Smooth muscle cell of the brain vasculature (primary cell): ENCODE results near the gene SDS.

Source experiments
- DNase-seq: peaks from one replicate; pipeline ENCODE4 v3.0.0-alpha.2; 2012; ENCODE audit warnings: low read depth, low spot score

The SDS gene

GRCh38 chr12:113400362-113400761, 3.3 kb downstream of the SDS start:
- no peak for DNase-seq

DNA sequence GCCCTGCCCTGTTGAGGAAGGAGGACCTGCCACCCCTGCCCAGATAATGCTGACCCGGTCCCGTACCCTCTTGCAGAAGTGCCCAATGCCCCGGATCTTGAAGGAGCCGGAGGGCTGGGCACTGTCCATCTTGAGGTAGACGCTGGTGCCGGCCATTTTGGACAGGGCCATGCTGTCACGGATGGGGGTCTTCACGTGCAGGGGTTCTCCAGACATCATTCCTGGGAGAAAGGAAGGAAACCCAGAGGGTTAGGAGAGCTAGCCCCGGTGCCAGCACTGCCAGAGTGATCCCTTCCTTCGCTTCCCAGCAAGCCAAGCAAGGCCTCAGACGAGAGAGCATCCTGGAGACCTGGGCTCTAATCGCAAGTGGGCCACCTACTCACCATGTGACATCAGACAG, 4.2 kb downstream of the SDS start:
- no peak for DNase-seq

DNA sequence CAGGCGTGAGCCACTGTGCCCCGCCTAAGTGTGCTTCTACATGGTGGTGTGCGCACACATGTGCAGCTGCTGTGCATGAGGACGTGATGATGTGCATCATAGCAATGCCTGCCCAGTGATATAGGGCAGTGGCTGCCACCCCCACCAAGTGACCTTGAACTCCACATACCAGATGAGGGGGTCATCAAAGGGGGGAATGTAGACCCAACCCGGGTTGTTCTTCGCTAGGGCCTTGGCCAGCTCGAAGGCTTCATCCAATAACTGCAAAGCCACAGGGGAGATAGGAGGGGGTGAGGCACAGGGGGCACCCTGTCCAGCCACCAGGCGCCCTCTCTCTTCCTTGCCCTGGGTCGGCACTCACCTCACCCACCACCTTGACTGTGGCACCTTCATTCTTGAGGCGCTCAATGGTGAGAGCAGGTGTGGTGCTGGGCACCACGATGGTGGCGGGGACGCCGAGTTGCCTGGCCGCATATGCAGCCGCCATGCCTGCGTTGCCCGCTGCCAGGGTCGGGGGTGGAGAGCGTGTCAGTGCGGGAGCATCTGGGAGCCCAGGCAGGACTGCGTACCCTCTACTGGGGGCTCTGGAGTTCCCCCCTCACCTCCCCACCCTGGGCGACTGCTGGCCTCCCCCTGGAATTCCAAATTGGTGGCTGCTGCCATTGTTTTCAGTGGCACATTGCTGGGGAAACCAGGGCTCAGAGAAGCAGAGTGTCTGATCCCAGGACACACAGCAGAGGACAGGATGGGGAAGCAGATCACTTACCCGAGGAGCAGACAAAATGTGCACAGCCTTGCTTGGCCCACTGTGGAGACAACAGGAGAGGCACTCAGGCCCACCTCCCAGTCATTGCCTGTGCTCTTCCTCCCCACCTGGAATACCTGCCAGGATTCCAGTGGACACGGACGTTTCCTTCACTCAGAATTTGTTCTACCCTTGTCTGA, 5.1 kb downstream of the SDS start:
- DNase-seq = no peak

DNA sequence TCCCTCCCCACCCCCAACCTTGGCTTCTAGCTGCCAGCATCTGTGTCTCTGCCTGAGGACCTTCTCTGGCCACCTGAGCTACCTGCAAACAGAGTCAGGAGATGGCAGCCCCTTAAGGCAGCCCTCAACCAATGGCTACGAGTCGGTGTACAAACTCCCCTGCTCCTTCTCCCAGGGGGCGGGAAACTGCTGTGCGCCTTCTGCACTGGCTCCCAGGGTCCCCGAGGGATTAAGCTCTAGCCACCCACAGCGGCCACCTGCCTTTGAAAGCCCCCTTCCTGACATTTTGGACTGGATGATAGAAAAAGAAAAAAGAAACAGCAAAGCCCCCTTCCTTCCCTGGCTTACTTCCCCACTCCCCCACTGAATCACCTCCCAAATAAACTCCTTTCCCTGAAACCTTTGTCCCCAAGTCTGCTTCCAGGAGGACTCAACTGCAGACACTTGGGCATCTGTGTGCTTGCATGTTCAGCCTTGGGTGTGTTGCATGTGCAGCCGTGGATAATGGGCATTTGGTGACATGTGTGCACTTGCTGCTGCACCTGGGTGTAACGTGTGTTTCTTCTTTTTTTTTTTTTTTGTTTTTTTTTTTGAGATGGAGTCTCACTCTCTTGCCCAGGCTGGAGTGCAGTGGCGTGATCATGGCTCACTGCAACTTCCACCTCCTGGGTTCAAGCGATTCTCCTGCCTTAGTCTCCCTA, 6.0 kb downstream of the SDS start:
- DNase-seq = no peak

- no peak for DNase-seq
These were observed 6.7 kb downstream of the SDS start for GRCh38 chr12:113396828-113397496.

DNA sequence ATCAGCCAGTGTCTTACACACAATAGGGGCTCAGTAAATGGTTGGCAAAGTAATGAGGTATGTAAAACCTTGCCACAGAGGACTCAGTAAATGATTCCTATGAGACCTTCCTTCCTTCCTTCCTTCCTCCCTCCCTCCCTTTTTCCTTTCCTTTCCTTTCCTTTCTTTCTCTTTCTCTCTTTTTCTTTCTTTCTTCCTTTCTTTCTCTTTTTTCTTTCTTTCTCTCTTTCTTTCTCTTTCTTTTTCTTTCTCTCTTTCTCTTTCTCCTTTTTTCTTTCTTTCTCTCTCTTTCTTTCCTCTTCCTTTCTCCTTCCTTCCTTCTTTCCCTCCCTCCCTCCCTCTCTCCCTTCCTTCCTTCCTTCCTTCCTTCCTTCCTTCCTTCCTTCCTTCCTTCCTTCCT, 7.5 kb downstream of the SDS start:
- no peak for DNase-seq

GRCh38 chr12:113395119-113395518, 8.6 kb downstream of the SDS start:
- DNase-seq = no peak

DNA sequence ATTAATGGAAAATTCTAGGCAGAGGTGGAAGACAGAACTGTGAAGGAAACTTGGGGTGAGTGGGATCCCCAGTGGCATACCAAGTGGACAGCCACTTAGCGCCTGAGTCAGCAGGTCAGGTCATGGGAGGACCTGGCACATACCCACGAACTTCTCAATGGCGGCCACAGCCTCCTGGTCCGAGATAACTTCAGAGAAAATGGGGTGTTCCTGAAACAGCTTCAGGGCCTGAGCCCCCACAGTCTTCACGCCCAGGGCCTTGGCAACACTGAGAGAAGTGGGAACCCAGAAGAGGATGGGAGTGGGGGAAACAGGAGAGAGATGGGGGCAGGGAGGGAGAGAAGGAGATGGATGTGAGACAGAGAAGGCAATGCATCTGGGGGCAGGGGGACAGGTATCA, 9.9 kb downstream of the SDS start:
- no peak for DNase-seq

DNA sequence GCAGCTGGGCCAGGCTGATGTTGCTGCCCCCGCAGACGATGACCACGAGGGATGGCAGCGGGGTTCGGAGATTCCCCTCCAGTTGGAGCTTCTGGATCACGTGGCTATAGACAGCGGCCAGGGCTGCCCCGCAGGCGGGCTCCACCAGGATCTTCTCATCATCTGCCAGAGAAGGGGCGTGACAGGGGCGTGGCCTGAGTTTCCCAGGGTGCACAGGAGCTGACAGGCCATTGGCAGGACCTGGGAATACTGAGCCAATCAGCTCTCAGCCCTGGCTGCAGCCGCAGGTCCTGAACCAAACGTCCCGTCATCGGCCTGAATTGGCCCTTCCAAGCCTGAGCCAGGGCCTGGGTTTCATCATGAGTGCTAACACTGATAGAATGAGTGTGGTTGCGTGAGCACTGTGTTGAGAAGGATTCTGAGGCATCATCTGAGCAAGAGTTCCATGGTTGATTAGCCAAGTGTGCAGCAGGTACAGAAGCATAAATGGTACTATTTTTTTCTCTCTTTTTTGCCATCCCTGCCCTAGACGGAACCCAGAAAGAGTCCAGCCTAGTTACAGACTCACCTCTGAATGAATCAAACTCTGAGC, 10.6 kb downstream of the SDS start:
- DNase-seq = no peak

DNA sequence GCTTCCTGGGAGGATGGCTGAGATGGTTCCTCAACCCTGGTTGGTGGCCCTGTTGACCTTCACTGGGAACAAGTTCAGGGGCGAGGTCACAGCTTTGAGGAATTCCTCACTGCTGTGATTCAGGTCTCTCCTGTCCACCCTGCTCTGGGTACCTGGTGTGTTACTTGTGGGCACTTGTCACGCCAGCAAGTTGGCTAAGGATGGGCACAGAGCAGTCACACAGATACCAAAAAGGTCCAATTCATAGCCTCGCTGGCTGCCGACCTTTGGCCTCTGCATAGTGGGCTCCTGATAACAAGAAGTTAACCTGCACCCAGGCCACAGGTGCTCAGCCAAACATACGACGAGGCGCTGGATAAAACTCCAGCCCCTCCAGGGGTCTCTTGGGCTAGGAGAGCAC, 11.2 kb downstream of the SDS start:
- no peak for DNase-seq

GRCh38 chr12:113391650-113392337, 11.9 kb downstream of the SDS start:
- no peak for DNase-seq

DNA sequence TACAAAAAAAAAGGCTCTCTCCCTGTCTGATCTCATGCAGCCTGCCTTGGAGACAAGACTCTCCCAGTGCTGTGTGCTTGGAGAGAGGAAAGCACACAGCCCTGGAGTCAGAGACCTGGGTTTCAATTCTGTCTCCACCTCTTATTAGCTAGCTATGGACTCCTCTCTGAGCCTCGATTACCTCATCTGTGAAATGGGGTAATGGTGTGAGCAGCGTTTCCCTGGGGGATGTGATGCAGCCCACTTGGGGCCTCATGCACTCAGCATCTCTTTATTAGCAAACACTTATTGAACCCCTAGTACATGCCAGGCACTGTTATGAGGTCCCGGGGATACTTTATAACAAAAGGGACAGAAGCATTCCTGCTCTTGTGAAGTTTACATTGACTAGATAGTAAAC, 12.5 kb downstream of the SDS start:
- DNase-seq = no peak

GRCh38 chr12:113390064-113391043, 13.3 kb downstream of the SDS start:
- no peak for DNase-seq

- no peak for DNase-seq
These were observed 15.3 kb downstream of the SDS start for GRCh38 chr12:113388351-113388750.

- no peak for DNase-seq
These were observed 16.1 kb downstream of the SDS start for GRCh38 chr12:113387631-113388030.

DNA sequence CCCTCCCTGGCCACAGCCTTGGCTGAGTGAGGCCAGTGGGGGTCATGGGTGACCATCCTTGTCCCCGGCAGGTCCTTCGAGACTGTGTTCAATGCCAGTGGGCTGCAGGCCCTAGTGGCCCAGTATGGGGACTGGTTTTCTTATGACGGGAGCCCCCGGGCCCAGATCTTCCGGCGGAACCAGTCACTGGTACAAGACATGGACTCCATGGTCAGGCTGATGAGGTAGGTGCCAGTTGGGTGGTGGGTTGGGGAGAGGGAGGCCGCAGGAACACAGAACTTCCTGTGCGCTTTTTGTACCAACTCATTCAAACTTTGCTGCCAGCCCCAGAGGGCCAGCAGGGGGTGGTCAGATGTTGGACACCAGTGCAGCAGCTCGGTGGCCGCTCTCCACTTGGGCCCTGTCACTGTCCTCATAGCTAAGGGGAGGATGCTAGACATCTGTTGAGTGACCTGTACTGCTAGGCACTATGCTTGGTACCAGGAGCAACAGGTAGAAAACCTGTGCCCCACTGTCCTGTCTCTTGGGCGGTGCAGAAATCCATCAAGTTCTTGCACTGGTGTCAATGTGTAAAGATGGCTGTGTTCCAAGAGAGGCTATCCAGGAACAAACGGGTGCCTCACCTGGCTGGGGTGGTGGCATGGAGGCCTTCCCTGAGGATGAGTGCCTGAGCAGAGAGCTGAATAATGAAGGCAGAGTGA, 16.7 kb downstream of the SDS start:
- no peak for DNase-seq

DNA sequence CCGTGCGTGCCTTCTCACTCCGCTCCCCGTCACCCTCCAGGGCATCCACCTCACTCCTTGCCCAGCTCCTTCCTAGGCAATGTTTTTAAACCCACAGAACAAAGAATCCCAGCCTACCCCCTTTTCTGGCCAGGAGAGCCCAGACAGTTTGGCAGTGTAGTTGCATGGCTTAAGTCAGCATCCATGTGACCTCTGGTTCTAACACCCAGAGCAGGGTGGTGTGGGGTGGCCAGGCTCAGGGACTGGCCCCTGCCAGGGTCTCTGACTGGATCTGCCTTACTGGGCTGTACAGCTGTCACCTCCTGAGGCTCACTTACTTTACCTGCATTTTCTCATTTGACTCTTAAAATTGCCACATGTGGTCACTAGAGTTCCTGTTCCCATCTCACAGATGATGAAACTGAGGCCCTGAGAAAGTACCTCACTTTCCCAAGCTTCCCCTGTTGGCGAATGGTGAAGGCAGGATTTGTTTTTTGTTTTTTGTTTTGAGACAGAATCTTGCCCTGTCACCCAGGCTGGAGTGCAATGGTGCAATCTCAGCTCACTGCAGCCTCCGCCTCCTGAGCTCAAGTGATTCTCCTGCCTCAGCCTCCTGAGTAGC, 18.3 kb downstream of the SDS start:
- no peak for DNase-seq

DNA sequence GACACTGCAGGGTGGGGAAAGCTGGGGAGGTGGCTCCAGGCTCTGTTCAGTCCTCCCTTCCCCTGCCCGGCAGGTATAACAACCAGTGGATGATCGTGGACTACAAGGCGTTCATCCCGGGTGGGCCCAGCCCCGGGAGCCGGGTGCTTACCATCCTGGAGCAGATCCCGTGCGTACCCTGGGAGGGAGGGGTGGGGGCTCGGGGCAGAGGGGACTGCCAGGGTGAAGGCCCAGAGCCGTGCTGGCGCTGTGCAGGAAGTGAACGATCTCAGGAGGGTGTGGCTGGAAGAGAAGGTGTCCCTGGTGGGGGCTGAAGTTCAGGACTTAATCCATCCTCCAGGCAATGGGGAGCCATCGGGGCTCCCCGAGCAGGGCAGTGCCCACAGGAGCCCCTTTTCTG, 18.9 kb downstream of the SDS start:
- DNase-seq = no peak

- no peak for DNase-seq
These were observed 21.5 kb downstream of the SDS start for GRCh38 chr12:113382206-113382605.
